ENCODE results near the gene PYGB.

PYGB gene

DNA sequence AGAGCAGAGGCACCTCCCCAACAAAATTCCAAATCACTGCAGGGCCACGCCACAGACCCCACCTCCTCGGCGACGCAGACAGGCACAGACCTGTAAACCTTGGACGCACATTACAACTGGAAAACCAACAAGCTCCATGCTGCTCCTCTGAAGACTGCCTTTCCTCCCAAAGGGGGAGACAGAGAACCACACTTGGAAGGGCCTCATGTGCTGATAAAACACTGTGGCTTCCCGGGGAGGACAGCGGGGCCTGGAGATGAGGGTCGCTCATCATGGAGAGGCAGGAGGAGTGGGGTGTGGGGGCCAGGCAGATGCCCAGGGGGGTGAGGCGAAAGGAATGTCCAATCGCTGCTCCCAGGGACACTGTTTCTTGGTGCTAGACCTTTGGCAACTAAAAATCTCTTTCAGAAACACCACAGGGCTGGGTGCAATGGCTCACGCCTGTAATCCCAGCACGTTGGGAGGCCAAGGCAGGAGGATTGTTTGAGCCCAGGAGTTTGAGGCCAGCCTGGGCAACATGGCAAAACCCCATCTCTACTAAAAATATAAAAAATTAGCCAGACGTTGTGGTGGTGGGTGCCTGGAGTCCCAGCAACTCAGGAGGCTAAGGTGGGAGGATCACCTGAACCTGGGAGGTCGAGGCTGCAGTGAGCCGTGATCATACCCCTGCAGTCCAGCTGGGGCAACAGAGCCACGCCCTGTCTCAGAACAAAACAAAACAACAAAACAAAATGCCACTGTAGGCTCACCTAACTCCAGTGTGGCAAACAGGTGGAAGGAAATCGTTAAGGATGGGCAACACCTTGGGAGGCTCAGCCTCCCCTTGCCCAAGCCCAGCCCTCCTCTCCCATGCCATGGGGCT, 88.9 kb downstream of the PYGB start:
- no peak for DNase-seq (ENCODE audit: low read depth, low spot score)

DNA sequence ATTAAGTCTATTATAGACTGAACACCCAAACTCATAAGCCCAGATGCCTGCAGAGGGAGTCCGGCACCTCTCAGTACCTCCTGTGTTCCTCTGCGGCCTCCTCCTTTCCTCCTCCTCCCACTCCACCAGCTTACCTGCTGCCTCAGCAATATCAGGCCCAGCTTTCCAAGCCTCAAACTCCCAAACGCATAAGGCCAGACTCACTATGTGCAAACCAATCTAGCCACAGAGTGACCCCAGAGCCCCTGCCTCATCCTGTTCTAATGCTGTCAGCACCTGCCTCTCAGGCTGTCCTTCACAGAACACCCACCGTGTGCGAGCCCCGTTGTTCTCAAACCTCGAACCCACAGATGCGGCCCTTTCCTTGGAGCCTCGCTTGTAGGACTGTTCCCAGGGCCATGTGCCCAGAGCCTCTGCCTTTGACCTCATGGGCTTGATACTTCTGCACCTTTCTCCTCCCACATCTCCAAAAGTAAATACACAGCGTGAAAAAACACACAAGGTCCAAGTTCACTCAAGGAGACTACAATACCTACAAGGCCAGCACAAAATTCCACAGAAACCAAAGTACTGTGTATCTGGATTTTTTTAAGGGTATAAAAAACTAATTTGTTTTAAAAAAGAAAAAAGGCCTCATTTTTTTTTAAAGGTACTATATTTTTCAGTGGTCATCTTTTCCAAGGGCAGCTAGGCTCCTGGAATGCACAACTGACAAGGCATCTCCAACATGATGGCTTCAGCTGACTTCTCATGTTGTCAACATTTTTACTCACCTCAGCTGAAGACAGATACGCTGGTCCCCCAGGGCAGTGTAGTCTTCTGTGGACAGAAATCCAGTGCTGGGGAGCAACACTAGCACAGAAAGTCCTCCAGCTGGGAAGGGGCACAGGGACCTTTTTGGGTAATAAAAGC, 90.5 kb downstream of the PYGB start:
- no peak for DNase-seq (ENCODE audit: low read depth, low spot score)

DNA sequence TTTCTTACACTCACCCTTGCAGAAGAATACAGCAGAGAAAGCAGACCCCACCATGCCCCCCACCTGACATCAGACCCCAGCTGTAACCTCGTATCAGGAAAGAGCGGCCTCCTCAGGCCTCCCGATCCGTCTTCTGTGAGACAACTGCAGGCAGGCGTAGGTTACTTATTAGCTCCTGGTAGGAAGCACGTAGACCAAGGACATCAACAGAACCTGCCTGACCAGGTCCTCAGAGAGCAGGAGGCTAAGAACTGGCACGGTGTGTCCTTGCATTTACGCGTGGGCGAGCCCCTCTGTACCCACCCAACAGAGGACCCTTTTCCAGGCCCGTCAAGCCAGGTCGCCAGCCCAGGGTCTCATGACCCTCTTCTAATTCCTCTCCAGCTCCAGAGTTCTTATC, 91.7 kb downstream of the PYGB start:
- DNase-seq (ENCODE audit: low read depth, low spot score), result no peak

GRCh38 chr20:25340380-25340779, 92.5 kb downstream of the PYGB start:
- DNase-seq (ENCODE audit: low read depth, low spot score), result no peak

DNA sequence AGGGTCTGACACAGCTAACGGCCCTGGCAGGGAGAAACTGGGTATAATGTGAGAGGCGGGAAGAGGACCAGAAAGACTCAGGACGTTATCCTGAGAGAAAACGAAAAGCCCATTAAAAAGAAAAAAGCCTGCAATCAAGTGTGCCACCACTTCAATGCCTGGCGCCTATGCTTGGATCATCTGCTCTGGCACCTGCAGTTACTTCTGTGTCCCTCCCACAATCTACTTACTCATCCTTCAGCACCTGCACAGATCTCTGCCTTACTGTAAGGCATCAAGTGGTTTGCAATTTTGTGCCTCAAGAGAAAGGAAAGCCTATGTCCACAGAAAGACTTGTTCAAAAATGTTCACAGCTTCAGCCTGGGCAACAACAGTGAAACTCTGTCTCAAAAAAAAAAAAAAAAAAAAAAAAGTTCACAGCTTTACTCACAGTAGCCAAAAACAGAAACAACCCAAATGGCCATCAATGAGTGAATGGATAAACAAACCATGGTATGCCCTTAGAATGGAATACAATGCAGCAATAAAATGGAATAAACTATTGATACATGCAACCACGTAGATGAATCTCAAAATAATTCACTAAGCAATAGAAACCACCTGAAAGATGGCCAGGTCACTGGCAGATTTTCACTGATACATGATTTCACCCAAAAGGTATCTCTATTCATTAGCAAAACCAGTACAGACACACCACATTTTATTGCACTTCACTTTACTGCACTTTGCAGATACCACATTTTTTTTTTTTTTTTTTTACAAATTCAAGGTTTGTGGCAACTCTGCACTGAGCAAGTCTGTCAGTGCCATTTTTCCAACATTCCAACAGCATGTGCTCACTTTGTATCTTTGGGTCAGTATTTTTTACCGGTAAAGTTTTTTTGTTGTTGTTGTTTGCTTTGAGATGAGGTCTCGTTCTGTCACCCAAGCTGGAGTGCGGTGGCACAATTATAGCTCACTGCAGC, 94.1 kb downstream of the PYGB start:
- no peak for DNase-seq (ENCODE audit: low read depth, low spot score)

- DNase-seq (ENCODE audit: low read depth, low spot score), result no peak
These were observed 96.7 kb downstream of the PYGB start for GRCh38 chr20:25344634-25345033.

DNA sequence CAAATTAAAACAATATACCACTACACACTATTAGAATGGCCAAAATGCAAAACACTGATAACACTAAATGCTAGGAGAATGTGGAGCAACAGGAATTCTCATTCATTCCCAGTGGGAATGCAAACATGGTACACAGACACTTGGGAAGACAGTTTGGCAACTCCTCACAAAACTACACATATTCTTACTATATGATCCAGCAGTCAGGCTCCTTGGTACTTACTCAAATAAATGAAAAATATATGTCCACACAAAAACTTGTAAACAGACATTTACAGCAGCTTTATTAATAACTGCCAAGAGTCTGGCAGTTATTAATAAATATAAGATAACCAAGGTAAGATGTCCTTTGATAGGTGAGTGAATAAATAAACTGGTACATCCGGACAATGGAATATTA, 97.8 kb downstream of the PYGB start:
- no peak for DNase-seq (ENCODE audit: low read depth, low spot score)

GRCh38 chr20:25346349-25346748, 98.5 kb downstream of the PYGB start:
- no peak for DNase-seq (ENCODE audit: low read depth, low spot score)
